22Rv1 (cell line): ENCODE measurements around the gene SPC25.

Experiments
- H3K27ac ChIP-seq: fragments of 450-650 bp; 2 replicates; pipeline ENCODE4 v1.5.1; 2017
- ZFX ChIP-seq: fragments of 450-650 bp; IDR thresholded peaks from 2 replicates; pipeline ENCODE4 v1.6.1; 2017; ENCODE audit warnings: antibody characterized with exemption, borderline replicate concordance
- TF ChIP-seq, protein P1 (sequence below): fragments of 450-650 bp; IDR thresholded peaks from 2 replicates; pipeline ENCODE4 v1.5.1; 2017; ENCODE audit warnings: mild to moderate bottlenecking

The SPC25 gene

DNA sequence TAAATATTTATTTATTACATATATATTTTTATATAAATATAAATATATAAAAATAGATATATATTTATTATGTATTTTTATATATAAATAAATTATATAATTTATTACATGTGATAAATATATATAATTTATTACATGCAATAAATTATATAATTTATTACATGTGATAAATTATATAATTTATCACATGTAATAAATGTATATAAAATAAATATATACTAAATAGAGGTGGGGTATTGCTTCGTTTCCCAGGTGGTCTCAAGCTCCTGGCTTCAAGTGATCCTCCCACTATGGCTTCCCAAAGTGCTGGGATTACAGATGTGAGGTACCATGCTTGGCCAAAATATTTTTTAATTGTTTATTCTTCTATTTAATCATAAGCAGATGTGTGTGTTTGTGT is 7.2 kb upstream of the SPC25 start:
- no peak for TF ChIP-seq ZFX
- TF ChIP-seq, protein P1, sequence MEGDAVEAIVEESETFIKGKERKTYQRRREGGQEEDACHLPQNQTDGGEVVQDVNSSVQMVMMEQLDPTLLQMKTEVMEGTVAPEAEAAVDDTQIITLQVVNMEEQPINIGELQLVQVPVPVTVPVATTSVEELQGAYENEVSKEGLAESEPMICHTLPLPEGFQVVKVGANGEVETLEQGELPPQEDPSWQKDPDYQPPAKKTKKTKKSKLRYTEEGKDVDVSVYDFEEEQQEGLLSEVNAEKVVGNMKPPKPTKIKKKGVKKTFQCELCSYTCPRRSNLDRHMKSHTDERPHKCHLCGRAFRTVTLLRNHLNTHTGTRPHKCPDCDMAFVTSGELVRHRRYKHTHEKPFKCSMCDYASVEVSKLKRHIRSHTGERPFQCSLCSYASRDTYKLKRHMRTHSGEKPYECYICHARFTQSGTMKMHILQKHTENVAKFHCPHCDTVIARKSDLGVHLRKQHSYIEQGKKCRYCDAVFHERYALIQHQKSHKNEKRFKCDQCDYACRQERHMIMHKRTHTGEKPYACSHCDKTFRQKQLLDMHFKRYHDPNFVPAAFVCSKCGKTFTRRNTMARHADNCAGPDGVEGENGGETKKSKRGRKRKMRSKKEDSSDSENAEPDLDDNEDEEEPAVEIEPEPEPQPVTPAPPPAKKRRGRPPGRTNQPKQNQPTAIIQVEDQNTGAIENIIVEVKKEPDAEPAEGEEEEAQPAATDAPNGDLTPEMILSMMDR = no peak
- H3K27ac ChIP-seq = no peak overlapping the region

DNA sequence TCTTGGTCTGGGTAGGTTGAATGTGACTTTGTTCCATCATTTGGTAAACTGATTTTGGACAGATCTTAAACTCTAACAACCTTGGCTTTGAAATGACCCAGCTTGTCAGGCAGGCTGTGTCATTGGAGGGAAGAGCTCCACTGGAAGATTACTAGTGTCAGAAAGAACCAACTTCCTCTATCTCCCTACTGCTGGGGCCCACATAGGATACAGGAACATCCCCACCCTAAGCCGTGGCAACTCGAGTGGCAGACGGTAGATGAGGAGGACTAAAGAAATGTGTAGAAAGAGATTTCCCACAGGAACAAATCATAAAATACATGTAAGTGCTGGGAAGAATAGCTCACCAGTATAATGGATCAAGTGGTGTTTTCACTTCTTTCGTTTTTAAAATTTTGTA is 6.6 kb upstream of the SPC25 start:
- TF ChIP-seq ZFX = no peak
- TF ChIP-seq, protein P1 = no peak
- H3K27ac ChIP-seq = no peak overlapping the region

DNA sequence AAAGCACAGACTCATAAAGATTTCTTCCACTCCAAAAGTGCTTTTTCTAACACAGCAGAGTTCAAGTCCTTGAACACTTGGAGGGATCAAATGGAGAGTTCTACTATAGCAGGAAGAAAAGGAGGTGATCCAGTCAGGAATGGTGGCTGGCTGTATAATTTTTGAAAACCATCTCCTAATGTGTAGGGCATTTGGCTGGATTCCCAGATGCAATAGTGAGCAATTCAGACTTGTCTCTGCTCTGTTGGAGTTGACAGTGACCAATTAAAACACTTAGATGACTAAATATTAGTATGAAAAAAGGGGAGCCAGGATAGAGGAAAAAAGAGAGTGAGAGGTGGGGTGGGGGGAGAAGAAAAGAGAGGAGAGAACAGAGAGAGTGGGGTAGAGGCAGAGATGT is 5.5 kb upstream of the SPC25 start:
- H3K27ac ChIP-seq = no peak overlapping the region
- TF ChIP-seq, protein P1 = no peak
- TF ChIP-seq ZFX = no peak

DNA sequence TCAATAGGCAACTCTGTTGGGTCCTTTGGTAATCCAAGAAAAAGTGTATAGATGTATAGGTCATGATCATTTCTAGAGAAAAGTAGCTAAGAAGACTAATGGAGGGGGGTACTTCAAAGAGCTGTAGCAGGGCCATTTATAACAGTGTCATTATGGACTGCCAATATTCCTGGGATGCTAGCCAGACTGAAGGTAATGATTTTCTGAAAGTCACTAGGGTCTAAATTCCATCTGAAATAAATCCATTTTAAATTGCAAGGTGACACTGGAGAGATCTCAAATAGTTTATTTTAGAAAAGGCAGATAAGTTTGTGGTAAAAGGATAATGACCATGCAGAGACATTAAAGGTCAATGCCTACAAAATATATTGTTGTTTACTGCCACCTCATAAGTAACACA is 4.5 kb upstream of the SPC25 start:
- TF ChIP-seq, protein P1 = no peak
- TF ChIP-seq ZFX = no peak
- H3K27ac ChIP-seq = no peak overlapping the region

DNA sequence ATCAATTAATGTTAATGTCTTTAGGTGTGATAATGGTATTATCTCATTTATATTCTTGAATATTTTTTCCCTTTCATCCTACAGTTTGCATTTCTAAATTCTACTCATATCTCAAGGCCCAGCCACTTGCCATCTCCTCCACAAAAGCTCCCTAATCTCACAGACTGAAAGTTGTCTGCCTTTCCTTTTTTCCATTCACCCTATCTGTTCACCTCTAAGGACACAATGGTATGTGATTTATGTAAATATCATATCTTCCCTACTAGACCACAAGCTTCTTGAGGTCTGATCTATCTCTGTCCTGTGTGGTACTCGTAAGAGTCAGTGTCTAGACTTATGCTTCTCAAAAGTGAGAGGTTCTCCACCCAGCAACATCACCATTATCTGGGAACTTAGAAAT is 3.9 kb upstream of the SPC25 start:
- no peak overlapping the region for H3K27ac ChIP-seq
- TF ChIP-seq, protein P1 = no peak
- no peak for TF ChIP-seq ZFX

DNA sequence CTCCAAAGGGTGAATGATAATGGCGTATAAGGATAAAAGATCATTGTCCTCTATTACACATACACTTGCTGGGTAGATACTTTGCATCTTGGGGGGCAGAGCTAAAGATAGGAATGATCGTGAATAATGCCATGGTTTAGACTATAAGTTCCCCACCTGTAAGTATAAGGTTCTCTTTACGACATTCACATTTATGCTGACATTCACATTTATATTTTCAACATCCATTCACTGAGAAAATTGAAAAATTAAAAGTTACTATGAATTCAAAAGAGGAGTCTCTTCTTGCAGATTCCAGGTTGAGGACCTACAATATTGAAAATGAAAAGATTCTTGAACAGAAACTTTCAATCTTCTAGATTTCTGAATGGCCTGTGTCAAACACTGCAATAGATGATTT is 2.1 kb upstream of the SPC25 start:
- no peak overlapping the region for H3K27ac ChIP-seq
- no peak for TF ChIP-seq ZFX
- TF ChIP-seq, protein P1 = no peak

DNA sequence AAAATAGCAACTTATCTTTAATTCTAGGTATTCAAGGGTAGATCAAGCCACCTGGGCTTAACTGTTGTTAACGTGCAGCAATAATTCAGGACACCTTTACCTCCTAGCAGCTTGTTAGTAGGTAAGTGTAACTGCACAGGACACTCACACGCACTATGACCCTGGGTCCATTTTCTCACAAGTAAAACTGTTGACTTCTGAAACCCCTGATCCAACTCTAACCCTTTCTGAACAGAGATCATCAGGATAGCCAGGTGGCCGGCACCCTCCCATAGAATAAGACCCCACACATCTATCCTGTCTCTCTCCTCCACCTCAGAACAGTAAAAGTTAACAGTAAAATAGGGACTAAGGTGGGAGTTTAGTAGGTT is 610 bp downstream of the SPC25 start:
- H3K27ac ChIP-seq = no peak overlapping the region
- TF ChIP-seq ZFX = no peak
- TF ChIP-seq, protein P1 = no peak
